Prostate gland (tissue), 2 donors: ENCODE results near the gene ENGASE.

Experiments used
- CTCF ChIP-seq, 4 experiments: fragments of 200-600 bp in 2 of 4; fragments of 450-650 bp in 2 of 4; sonication (generic) in 2 of 4; IDR thresholded peaks; 1 replicate in 3 of 4; 2 replicates in 1 of 4; pipeline ENCODE4 v1.5.1; 2016 to 2019; ENCODE audit warnings: antibody characterized with exemption in 4 of 4, mild to moderate bottlenecking in 2 of 4, moderate library complexity in 2 of 4
- POLR2A ChIP-seq: fragments of 450-650 bp; IDR thresholded peaks from one replicate; pipeline ENCODE4 v1.6.1; 2016; ENCODE audit warnings: antibody characterized with exemption, mild to moderate bottlenecking

- no peak for TF ChIP-seq CTCF (IDR thresholded peaks at IDR 0.05)
- TF ChIP-seq POLR2A, result no peak
Observed at GRCh38 chr17:79078476-79079190, 4.0 kb downstream of the ENGASE start.
